COLO668 (cell line): Measurements from ENCODE around the gene KLK8.
A peak's percentile ranks its signal among the peaks of the same experiment; 100 is the strongest.

ENCODE experiments used
- DNase-seq: peaks from one replicate; lab custom pipeline; 2025; ENCODE audit not compliant: unreplicated experiment; lab: John Stamatoyannopoulos, UW

Gene KLK8

DNA sequence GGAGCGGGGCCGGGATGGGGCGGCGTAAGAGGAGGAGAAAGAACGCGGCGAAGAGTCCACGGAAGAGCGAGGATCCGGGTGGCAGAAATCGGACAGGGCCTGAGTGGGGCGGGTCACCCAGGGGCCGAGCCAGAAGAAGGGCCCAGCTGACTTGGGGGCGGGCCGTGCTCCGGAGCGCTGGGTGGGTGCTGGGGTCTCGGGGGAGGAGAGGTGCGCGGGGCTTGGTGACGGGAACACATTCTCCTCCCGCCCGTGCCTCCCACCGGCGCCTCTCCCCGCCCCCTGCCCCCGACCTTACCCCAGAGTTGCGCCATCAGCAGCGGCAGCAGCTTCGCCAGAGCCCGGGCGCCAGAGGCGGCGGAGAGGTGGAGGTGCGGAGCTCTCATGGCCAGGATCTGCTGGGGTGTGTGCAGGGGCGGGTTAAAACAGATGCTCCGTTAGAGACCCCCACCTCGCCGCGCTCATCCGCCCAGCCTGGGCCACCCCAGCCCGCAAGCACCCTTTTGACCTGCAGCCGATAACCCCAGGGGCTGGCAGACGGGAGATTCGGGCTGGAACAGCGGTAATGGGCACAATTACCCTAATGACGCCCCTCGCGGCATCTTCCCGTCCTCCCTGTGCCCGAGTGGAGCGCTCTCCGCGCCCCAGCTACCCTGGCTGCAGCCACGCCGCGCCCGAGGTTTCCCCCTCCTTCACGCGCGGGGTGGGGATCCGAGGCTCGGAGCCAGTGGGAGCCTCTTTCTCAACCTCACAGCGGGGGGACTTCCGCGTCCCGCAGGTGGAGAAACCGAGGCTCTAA, 17.5 kb upstream of the KLK8 start:
- DNase-seq: peak; percentile 27

DNA sequence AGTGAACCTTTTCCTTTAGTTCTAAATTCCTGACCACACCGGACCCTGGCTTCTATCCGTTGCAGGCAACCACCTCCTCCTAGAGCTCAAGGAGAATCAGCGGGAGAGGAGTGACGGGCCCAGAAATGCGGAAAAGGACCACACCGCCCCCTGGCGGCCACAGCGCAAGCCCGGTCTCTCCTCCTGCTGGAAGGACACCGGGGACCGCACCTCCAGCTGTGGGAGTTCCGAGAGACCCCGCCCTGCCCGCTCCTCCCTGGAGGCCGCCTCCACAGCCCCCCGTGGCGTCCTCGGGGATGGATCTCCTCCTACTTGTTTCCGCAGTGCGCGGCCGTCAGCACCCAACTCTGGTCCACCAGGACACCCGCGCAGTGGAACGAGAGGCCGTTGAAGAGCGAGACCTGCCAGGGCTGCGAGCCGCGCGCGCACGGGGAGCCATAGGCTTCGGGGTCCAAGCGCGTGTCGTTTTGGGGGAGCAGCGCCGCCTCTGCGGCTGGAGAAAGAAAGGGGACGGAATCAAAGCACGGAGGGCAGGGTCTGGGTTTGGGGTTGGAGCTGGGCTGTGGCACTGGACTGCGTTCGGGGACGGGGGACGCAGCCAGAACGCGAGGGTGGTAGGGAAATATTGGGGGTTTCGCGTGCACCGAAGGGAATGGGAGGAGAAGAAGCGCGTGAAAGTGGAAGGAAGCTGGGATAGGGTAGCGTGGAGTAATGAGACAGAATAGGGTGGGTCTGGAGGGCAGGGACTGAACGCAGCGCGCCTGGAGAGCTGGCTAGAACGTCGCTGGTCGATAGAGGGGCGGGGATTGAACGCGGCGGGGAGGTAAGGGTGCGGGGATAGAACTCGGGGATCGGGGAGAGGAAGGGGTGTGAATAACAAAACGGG, 15.6 kb upstream of the KLK8 start:
- DNase-seq: peak; percentile 70

DNA sequence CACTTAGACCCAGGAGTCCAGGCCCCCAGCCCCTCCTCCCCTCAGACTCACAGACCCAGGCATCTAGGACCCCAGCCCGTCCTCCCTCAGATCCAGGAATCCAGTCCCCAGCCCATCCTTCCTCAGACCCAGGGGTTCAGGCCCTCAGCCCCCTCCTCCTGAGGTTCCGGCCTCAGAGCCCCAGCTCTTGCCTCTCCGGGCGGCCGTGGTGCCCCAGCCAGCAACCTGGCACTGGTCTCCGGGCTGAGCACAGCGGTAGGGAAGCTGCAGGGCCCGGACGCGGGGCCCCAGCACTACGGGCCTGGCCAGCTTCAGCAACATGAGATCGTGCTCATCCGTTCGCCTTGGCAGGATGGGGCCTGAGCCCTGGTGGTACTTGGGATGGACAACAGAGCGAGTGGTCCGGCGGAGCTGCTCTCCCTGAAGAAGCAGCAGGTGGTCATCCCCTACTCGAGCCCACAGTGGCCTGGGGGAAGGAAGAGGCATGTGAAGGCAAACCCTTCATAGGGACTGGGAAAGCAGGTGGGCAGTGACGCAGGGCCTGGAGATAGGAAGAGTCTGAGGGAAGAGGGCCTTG, 14.4 kb upstream of the KLK8 start:
- no peak for DNase-seq

DNA sequence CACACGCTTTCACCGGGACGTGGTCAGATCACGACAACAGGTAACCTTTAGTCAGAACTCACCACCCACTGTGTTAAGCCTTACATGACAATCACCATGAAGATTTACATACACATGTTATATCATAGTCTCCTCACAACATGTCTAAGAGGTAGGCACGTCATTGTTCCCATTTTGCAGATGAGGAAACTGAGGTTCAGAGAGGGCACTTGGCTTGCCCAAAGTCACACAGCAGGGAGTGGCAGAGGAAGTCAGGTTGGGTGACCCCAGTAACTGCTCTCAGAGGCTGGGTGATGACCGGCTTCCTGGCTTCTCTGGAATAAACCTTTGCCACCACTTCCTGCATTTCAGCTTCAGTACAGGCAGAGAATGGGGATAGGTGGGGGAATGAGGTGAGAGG, 12.8 kb upstream of the KLK8 start:
- DNase-seq: no peak

DNA sequence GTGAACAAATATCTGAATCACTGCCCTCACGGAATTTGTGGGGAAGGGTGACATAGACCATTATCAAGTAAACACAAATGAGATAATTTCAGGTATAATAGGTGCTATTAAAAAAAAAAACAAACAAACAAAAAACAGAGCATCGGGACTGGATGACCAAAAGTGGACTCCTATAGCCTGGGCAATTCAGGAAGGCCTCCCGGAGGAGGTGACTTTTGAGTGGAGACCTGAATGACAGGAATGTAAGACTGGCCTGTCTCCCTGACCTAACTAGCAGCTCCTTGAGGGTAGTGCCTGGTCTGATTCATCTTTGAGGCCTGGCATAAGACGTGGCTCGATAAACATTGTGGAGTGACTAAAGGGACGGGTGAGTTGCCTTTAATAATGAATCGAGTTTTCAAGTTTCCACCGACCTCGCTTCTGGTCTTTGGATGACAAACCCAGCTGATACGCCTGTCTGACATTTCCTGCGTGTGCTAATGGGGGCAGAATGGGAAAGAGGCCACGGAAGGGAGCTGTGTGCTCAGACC, 11.3 kb upstream of the KLK8 start:
- no peak for DNase-seq

DNA sequence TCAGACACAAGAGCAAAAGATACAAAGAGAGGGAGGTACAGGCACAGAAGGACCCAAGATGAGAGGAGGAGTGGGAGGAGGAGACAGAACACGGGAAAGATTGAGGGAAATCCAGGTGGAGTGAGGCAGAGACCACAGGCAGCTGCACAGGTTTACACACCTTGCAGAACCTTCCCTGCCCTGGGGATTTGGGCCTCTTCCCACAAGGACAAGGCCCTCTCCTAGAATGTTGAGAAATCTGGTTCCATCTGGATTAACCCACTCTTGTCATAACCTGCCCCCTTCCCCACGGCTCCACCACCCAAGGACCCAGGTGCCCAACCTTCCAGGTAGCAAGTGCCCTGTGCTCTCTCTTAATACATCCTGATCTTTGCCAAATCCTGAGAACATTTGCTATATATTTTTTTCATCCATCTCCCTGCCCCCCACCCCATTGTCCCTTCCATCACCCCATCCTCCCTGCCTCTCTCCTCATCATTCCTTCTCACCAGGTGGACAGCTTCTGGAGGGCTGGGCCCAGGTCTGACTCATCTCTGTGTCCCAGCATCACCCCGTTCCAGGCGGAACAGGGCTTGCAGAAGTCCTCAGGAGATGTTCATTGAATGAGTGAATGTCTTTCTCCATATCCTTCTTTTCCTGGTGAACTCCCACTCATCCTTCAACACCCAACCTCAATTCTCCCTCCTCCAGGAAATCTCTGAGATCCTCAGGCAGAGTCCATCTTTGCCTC, 8.8 kb upstream of the KLK8 start:
- DNase-seq: no peak

DNA sequence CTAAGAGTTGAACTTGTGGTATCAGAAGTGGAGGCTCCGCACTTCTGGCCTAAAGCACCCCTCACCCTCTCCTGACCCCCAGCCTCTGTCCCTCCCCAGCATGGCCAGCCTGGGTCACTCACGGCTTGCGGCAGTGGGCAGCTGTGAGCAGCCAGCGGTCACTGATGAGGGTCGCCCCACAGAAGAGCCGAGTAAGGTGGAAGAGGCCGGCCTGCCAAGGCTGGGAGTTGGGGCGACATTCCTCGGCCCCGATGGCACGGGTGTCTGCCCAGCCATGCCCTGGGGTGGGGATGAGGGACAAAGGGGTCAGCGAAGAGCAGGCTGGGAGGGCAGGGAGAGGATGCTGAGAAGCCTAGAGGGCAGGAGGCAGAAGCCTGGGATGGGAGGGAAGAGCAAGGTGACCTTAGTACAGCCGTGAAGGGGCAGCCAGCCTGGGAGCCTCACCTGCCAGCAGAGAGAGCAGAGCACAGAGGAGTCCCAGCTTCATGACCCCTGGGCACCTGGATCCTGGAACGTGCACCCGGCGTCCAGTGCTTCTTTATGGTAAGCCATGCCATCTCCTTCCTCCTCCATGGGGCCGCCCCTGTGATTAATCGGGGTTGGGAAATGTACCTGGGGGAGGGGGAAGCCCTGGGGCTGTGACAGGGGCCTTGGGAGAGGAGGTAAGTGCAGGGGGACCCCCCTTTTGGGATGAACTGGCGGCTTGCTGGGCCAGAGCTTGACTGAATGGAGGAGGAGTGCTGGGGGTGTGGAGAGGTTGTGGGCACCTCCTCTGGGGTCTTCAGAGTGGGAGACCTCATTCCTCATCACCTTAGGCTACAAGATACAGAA, 7.9 kb upstream of the KLK8 start:
- DNase-seq: no peak

DNA sequence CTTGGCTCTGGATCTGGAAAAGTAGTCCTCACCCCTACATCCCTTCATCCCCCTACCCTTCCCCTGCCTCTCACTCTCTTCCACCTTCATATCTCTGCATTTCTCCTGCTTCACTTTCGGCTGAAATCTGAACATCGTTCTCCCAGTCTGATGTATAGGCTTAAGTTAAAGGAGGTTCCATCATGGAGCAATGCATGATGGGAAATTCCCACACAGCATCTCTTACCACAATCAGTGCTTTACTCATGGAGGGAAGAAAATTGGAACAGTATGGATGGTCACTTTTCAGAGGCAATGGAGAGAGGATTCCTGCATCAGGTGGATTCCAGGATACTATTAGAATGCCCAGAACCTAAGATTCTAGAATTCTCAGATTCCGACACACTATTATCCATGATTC, 6.1 kb upstream of the KLK8 start:
- no peak for DNase-seq

DNA sequence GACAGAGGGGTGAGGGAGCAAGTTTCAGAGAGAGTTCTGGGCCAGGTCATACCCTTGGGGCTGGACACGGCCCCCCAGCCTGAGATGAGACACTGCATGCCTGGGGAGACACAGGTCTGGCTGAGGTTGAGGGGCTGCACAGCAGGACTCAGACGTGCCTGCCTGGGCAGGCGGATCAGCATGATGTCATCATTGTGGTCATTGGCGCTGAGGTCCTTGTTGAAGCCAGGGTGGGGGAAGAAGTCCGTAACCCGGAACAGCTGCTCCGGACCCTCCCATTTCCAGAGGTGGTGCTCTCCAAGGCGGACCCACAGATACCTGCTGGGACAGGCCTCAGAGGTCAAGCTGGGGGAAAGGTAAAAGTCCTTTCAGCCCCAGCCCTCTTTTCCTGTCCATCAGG, 5.0 kb upstream of the KLK8 start:
- no peak for DNase-seq

DNA sequence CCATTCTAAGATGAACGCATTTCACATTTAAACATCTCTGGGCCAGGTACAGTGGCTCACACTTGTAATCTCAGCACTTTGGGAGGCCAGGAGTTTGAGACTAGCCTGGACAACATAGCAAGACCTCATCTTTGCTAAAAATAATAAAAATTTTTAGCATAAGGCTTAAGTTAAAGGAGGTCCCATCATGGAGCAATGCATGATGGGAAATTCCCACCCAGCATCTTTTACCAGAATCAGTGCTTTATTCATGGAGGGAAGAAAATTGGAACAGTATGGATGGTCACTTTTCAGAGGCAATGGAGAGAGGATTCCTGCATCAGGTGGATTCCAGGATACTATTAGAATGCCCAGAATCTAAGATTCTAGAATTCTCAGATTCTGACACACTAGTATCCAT, 3.8 kb upstream of the KLK8 start:
- no peak for DNase-seq

DNA sequence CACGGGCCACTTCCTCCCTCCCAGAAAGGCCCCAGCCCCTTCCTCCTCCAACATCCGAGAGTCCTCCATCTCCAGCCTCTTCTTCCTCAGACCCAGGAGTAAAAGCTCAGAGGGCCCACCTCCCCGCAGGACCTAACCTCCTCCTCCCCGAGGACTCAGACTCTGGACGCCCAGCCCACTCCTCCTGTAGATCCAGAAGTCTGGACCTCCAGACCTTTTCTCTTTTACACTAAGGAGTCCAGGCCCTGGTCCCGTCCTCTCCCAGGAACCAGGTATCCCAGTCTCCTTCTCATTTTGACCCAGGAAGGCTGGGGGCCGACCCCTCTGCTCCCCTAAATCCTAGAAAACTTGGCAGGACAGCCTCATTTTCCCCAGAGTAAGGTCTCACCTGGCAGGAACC, 1.9 kb upstream of the KLK8 start:
- no peak for DNase-seq

DNA sequence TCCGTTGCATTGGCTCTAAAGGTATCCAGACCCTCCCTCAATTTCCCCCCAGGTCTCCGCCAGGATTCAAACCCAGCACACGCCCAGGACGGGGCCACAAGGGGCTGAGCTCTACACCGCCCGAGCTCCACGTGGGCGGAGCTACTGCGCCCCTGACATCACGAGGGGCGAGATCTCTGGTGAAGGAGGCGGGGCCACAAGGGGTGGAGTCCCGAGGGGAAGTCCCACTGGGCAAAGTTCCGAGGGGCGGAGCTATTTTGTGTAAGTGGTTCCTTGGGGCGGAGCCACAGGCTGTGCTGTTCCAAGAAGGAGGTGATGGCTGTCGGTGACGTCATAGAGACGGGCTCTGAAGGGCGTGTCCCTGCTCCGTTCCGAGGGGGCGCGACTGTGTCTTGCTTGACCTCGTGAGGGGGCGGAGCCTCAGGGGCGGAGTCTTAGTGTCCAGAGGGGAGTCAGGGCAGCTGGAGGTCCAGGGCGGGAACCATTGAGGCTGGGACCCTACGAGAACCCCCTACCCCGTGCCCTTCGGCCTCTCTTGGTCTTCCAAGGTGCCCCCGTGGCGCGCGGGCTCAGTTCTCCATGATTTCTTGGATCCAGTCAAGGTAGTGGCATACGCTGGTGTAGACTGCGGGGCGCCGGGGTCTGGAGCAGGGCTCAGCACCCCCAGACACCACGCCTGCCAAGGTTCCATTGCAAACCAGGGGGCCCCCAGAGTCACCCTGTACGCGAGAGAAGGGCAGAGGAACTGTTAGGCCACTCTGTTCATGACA, 1.3 kb upstream of the KLK8 start:
- DNase-seq: peak; percentile 25

DNA sequence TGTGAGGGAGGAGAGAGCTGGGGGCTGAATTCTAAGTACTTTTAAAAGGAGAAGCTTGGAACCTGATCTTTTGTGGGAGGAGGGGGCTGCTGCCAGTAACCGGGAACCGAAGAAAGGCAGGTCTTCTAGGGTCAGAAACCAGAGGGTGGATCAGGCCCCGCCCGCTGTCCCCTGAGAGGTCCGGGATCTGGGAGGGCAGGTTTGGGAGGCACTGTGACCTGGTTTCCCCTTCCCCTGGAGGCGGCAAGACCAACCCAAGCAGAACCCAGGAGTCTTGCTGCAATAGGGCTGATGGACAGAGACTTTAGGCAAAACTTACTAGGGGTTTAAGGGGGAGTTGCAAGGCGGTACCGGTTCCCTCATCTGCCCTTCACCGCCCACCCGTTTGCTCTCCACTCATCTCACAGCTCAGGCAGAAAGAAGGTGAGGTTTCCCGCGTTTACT, 707 bp upstream of the KLK8 start:
- DNase-seq: no peak

DNA sequence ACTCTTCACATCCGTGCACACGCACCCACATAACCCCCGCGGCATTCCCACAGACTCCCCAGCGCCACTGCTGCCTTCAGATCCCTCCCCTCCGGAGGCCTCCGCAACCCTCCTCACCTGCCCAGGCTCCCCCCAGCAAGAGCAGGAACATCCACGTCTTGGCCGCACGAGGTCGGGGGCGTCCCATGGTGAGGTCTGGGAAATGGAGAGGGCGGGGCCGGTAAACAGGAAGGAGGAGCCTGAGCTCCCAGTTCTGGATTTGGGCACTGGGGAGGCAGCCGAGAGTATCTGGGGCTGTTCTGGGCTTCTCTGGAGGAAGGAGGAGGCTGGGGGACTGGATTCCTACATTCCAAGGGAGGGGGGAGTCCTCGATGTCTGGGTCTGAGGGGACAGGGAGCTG, 423 bp downstream of the KLK8 start:
- no peak for DNase-seq

DNA sequence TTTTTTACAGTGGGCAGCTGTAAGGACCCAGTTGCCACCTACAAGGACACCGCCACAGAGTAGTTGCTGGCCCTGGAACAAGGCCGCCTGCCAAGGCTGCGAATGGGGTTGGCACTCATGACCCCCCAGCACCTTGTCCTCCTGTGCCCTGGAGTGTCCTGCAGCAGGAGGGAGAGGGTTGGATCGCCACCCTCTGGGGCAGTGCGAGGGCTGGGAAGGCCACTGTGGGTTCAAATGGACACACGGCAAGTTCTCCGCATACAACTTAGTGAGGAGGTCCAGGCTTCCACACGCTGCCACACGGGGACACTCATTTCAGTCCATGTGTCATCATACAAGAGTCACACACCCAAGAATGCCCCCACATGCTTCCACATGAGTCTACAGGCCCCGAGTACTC, 978 bp downstream of the KLK8 start:
- no peak for DNase-seq

DNA sequence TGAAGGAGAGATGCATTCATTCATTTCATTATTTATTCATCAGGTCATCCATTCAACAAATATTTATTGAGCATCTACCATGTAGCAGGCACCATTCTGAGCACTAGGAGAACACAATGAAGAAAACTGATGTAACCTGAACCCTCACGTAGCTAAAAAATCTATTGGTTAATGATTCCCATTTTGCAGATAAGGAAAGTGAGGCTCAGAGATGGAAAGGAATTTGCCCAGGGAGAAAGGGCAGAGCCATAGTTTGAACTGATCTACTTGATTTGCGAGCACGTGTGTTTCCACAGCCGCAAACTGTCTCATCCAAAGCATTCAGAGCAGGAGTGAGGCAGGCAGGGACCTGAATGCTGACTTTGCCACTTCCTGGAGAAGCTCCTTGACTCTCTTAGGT, 2.7 kb downstream of the KLK8 start:
- no peak for DNase-seq

DNA sequence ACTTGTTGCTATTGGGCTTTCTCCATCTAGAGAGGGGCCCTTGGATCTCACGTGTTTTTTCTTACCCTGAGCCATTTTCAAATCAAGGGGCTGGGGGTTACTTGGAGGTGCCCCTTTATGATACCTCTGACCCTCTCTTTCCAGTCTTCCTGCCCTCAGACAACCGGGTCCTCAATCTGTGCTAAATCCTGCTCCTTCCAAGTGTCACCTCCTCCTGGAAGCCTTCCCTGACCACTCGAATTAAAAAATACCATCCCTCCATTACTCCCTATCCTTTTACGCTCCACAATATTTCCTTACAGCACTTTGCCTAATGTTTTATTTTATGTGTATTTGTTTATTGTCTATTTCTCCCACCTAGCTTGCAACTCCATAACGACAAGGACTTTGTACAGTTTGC, 3.3 kb downstream of the KLK8 start:
- DNase-seq: no peak

DNA sequence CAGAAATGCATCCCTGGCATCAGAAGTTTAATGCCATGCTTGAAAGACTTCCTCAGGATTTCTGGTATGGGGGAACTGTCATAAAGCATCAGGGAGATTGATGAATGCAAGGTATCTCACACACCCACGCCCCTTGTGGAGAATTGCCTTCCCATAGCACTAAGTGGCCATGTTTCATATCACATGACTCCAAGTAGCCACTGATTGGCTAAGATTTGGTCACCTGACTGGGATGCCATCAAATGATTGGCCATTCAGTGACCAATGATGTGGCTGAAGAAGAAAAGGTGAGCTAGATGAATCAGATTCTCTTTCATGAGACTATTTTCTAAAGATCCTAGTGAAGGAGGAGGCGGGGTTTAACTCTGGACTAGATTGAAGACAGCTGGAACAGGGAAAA, 7.3 kb downstream of the KLK8 start:
- DNase-seq: no peak

DNA sequence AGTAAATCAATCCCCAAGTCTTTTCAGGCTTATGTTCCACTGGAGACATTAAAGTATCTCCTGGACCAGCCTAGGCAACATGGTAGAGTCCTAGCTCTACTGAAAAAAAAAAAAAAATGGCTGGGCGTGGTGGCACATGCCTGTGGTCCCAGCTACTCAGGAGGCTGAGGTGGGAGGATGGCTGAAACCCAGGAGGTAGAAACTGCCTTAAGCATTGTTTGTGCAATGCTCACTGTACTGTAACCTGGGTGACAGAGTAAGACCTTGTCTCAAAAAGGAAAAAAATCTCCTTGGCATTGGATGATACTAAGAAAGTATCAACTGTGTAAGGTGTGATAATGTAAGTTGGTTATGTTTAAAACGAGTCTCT, 8.8 kb downstream of the KLK8 start:
- DNase-seq: no peak
